Cardiac muscle cell (in vitro differentiated cells and primary cell): Measurements from ENCODE around the gene HIP1. TPM values are rescaled to one million over a fixed set of nuclear protein-coding genes. Genes with fewer than 3 reads are reported as not detected.
"Not testable (repeated sequence)": the region's sequence is repeated elsewhere in the genome, so short reads cannot be mapped to it uniquely, and the experiment has no call there.

ENCODE experiments used
- DNase-seq, 2 donors: peaks; one replicate each; pipeline versions ENCODE4 v3.0.0 to v3.0.0-alpha.2; 2010 to 2017; ENCODE audit warnings: low read depth in 1 of 2, low spot score in 1 of 2
- H3K27ac ChIP-seq: fragments of 200-600 bp; sonication (generic); 2 replicates; pipeline ENCODE4 v1.5.1; 2016
- H3K27me3 ChIP-seq: fragments of 200-600 bp; sonication (generic); 2 replicates; pipeline ENCODE4 v1.6.0; 2016; ENCODE audit warnings: control low read depth
- H3K36me3 ChIP-seq: fragments of 200-600 bp; sonication (generic); 2 replicates; pipeline ENCODE4 v1.5.1; 2016; ENCODE audit warnings: control low read depth
- H3K4me1 ChIP-seq: fragments of 200-600 bp; sonication (generic); 2 replicates; pipeline ENCODE4 v1.8.1; 2017; ENCODE audit warnings: low read depth, mild to moderate bottlenecking, mixed run types
- H3K4me3 ChIP-seq: fragments of 200-600 bp; sonication (generic); 2 replicates; pipeline ENCODE4 v1.5.1; 2016; ENCODE audit warnings: mild to moderate bottlenecking
- H3K9me3 ChIP-seq: fragments of 200-600 bp; sonication (generic); 2 replicates; pipeline ENCODE4 v1.5.1; 2017; ENCODE audit warnings: low read depth, mild to moderate bottlenecking, control low read depth
- polyA plus RNA-seq: library from polyadenylated mRNA; unstranded; fragments of >200 nt; fragmentation: Nextera tagmentation; extraction: Ambion mirVana; gene quantifications from 2 replicates; pipeline ENCODE4 v1.2.1, GENCODE V29; 2016
- total RNA-seq: library from RNA; depleted of rRNA; stranded (reverse); fragments of >200 nt; gene quantifications from 2 replicates; pipeline ENCODE4 v1.2.3, GENCODE V29; 2016
- TF ChIP-seq, protein P1 (sequence below): IDR thresholded peaks from 2 replicates; pipeline ENCODE4 v1.5.1; 2012; ENCODE audit warnings: low read depth, mild to moderate bottlenecking, low read length

Gene HIP1
- total and polyA plus RNA-seq, 2 experiments from 2014 or later = 21.2 to 34.6 TPM

- no peaks in the 10 kb centered on the region for H3K4me1 ChIP-seq
- DNase-seq = peak in 1 of 2 donors; percentile 79
- H3K27me3 ChIP-seq = no peaks in the 10 kb centered on the region
- H3K4me3 ChIP-seq = no peak within 1 kb of the TSS
- H3K9me3 ChIP-seq = no peaks in the 10 kb centered on the region
- TF ChIP-seq, protein P1, sequence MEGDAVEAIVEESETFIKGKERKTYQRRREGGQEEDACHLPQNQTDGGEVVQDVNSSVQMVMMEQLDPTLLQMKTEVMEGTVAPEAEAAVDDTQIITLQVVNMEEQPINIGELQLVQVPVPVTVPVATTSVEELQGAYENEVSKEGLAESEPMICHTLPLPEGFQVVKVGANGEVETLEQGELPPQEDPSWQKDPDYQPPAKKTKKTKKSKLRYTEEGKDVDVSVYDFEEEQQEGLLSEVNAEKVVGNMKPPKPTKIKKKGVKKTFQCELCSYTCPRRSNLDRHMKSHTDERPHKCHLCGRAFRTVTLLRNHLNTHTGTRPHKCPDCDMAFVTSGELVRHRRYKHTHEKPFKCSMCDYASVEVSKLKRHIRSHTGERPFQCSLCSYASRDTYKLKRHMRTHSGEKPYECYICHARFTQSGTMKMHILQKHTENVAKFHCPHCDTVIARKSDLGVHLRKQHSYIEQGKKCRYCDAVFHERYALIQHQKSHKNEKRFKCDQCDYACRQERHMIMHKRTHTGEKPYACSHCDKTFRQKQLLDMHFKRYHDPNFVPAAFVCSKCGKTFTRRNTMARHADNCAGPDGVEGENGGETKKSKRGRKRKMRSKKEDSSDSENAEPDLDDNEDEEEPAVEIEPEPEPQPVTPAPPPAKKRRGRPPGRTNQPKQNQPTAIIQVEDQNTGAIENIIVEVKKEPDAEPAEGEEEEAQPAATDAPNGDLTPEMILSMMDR = no peak
- H3K36me3 ChIP-seq = no peaks in the 10 kb centered on the region
- no peak within 1 kb of the TSS for H3K27ac ChIP-seq
Measured at GRCh38 chr7:75772081-75773077, 33.6 kb upstream of the HIP1 start, which contains the start of gene CCL26. Gene CCL26, minus strand, starts transcription at chr7:75772211. Its CDS starts 35 bp downstream, at chr7:75772176.

DNA sequence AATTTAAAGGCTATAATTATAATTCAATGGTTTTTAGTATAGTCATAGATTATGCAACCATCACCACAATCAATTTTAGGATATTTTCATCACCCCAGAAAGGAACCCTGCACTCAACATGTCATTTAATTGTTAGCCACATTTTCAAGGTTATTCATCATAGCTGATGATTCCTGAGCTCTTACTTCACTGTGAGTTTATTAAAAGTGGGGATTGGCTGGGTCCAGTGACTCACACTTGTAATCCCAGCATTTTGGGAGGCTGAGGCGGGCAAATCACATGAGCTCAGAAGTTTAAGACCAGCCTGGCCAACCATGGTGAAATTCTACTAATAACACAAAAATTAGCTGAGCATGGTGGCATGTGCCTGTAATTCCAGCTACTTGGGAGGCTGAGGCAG, 32.5 kb upstream of the HIP1 start:
- Histone ChIP-seq H3K9me3 (no peaks in the 10 kb centered on the region), H3K36me3 (no peaks in the 10 kb centered on the region), H3K4me1 (no peaks in the 10 kb centered on the region), H3K27ac (no peak overlapping the region), H3K4me3 (no peak overlapping the region), H3K27me3 (no peaks in the 10 kb centered on the region)
- TF ChIP-seq, protein P1 = no peak
- DNase-seq = peak in 1 of 2 donors; percentile 49

DNA sequence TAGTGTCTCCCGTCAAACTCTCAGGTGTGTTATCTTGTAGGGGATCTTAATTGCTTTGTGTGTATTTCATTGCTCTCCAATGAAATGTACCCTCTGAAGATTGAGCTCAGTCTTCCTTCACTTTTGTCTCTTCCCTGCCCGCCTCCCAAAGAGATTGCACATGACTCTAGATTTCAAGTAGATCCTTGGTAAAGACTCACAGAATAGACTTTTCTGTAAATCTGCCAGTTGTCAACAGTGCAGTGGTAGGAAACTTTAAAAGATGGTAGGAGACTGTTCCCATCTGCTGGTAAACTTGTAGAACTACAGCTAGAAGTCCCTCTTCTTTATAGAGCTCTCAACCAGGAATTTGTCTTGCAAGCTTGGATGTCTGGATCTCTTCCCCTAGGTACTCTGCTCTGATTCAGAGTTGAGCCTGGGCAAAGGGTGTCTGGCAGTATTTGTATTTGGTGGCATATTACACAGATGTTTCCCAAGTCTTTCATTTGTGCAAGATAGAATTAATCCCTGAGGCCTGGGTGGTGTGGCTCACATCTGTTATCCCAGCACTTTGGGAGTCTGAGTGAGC, 23.7 kb upstream of the HIP1 start:
- peak; percentile 80 to 86 for DNase-seq
- no peak overlapping the region for H3K27ac ChIP-seq
- no peaks in the 10 kb centered on the region for H3K27me3 ChIP-seq
- H3K36me3 ChIP-seq = no peaks in the 10 kb centered on the region
- no peak overlapping the region for H3K4me3 ChIP-seq
- H3K9me3 ChIP-seq = no peaks in the 10 kb centered on the region
- no peaks in the 10 kb centered on the region for H3K4me1 ChIP-seq
- TF ChIP-seq, protein P1 = peak; percentile 77

GRCh38 chr7:75761801-75762200, 23.1 kb upstream of the HIP1 start:
- H3K27me3 ChIP-seq, H3K36me3 ChIP-seq, DNase-seq, H3K4me3 ChIP-seq, H3K4me1 ChIP-seq, H3K27ac ChIP-seq, H3K9me3 ChIP-seq: not testable (repeated sequence)

DNA sequence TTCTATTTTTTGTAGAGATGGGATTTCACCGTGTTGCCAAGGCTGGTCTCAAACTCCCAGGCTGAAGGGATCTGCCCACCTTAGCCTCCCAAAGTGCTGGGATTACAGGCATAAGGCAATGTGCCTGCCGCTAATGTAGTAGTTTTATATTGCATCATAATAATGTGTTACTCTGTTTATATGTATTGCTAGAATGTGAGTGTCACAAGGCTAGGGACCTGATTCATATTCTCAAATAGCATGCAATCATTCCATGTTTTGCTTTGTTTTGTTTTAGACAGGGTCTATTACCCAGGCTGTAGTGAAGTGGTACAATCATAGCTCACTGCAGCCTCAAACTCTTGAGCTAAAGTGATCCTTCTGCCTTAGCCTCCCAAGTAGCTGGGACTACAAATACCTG, 19.8 kb upstream of the HIP1 start:
- DNase-seq = no peak
- Histone ChIP-seq H3K4me1 (no peaks in the 10 kb centered on the region), H3K4me3 (no peak overlapping the region), H3K27ac (no peak overlapping the region), H3K9me3 (no peaks in the 10 kb centered on the region), H3K27me3 (no peaks in the 10 kb centered on the region), H3K36me3 (no peaks in the 10 kb centered on the region)
- TF ChIP-seq, protein P1 = no peak

DNA sequence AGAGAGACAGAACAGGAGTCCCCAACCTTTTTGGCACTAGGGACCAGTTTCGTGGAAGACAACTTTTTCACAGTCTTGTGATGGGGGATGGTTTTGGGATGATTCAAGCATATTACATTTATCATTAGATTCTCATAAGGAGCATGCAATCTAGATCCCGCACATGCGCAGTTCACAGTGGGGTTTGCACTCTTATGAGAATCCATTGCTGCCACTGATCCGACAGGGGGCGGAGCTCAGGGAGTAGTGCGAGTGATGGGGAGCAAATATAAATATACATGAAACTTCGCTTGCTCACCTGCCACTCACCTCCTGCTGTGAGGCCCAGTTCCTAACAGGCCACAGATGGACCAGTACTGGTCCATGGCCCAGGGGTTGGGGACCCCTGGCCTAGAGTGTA, 19.1 kb upstream of the HIP1 start:
- Histone ChIP-seq H3K4me1 (peaks cover 3% of the 10 kb centered on the region), H3K9me3 (no peaks in the 10 kb centered on the region), H3K27me3 (no peaks in the 10 kb centered on the region), H3K27ac (no peak overlapping the region), H3K36me3 (no peaks in the 10 kb centered on the region), H3K4me3 (no peak overlapping the region)
- DNase-seq = no peak
- TF ChIP-seq, protein P1 = no peak
